Limb (tissue), 2 donors: ENCODE data around the gene C9.
"Not testable (repeated sequence)": the region's sequence is repeated elsewhere in the genome, so short reads cannot be mapped to it uniquely, and the experiment has no call there.

ENCODE experiments used
- DNase-seq, 2 donors: peaks; one replicate each; pipeline ENCODE4 v3.0.0-alpha.2; 2016; ENCODE audit errors: extremely low spot score in 2 of 2

Gene C9

DNA sequence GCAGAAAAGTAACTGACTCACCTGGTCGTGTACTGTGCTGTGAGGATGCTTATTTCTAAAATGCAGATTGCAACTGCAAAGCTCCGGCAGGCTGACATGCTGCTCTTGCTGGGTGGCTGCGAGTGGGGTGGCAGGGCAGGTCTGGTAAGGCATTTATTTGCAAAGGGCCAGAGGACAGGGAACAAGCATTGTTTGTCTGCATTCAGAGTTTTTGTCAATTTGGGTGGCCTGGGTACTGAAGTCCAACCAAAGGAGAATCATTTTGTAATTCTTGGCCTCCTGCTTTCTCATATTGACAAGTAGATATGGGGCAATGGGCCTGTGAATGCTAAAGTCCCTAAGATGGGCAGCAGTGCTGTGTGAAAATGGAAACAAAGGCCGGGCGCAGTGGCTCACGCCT lies at the start of gene C9:
Gene C9, minus strand, starts transcription at position 129 of the 400 bp plus-strand sequence. Its CDS starts 31 bp downstream, at position 98.
- DNase-seq, result no peak

DNA sequence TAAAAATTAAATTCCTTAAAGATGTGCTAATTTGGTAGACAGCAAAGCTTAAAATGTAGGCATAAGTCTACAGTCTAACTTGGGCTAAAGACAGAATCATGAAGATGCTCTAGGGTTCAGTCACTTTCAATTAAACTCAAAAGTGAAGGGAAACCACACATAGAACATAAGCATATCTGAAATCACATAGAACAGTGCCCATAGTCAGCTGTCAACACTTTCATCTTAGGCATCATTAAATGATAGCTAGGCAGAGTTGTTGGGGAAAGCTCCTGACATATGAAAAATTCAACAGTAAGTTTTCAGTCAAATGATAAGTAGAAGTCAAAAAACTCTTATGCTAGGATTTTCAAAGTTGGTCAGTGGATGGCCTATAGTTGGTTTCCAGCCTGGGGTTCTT lies 49.5 kb upstream of the C9 start:
- DNase-seq, result no peak

DNA sequence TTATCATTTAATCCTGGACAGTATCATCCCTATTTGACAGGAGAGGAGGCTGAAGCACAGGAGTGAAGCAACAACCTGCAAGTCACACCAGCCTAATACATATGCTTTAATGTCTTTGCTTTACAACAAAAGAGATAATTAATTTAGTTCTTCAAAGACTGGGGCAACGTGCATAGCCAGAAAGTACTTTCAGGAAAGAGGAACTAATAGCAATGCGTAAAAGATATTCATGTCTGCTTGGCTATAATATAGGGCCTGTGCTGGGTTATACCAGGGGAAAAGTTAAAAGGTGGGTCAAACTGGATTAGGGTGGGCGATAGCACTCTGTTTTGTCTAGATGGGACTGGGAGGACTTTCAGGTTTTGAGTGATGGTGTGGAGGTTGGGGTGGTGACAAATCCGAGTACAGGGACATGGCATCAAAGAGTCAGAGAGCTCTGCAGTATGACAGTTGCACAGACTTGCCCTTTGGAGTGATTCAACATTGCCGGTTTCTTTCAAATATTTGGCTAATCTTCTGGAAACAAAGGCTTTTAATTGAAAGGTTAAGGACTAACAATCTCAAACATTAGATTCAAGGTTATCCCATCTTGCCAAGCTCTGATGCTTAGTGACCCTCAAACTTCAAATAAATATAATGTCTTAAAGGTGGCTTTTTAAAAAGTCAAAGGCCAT lies 48.6 kb upstream of the C9 start:
- no peak for DNase-seq

DNA sequence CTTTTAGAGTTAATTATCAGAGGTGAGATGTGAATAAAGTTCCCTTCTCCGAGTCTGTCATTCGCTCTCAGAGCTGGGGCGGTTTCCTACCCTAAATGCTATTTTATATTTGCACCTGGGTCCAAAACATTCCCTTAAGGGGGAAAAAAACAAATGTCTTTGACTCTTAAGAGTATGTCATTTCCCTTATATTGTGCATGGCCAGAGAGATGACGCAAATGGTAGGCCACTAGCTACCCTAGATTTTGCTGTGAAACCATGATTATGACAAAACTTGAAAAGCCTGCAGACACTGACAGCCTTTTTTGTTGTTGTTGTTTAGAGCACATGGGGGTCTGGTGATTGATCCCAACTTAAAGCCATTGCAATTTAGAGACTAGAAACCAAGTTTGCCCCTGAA lies 47.7 kb upstream of the C9 start:
- no peak for DNase-seq

GRCh38 chr5:39411061-39411460 lies 46.8 kb upstream of the C9 start:
- no peak for DNase-seq

GRCh38 chr5:39409033-39409432 lies 44.7 kb upstream of the C9 start:
- no peak for DNase-seq

DNA sequence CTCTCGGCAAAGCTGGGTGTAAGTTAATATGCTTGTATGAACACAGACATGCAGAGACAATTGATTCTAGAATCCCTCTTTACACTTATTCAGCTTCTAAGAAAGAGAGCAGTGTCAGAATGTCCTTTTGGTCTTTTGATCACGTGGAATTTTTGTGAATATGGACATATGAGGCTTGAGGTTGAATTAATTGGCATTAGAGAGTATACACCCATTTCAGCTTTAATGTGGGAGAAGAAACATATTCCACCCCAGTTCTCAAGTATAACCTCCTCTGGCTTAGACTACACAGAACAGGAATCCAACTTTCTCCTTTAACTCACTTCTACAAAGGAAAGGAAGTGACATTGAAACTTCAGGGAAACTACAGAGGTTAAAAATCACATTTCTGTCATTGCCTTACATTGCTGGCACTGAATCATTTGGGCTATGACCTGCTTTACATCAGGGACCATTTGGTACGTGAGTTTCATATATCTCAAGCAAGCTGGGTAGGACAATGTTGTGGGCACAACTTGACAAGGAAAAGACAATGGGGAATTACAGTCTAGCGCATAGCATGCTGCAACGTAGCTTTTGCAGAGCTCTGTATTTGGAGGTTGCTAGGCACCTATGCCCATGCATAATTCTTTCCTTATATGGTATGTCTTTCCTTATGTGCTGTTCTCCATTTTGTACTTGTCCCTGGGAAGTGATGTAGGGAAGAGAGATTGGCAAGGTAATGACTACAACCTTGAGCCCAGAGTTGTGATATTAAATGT lies 41.0 kb upstream of the C9 start:
- DNase-seq, result no peak

DNA sequence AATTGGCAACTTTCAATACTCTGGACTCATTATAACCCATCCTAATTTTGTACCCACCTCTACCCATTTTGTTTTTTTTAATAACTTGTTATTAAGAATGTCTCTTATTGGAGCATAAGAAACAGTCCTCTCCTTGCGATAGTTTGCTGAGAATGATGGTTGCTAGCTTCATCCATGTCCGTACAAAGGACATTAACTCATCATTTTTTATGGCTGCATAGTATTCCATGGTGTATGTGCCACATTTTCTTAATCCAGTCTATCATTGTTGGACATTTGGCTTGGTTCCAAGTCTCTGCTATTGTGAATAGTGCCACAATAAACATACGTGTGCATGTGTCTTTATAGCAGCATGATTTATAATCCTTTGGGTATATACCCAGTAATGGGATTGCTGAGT lies 39.5 kb upstream of the C9 start:
- not testable (repeated sequence) for DNase-seq

DNA sequence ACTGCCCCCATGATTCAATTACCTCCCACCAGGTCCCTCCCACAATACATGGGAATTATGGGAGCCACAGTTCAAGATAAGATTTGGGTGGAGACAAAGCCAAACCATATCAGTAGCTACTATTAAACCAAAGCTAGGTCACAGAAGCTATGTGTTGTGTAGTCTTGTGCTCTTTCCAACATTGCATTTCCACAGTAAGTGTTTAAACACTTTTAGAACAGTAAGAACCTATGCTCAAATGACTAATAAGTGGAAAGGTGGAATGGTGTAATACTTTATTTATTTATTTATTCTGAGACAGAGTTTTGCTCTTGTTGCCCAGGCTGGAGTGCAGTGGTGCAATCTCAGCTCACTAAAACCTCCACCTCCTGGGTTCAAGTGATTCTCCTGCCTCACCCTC lies 37.8 kb upstream of the C9 start:
- not testable (repeated sequence) for DNase-seq

DNA sequence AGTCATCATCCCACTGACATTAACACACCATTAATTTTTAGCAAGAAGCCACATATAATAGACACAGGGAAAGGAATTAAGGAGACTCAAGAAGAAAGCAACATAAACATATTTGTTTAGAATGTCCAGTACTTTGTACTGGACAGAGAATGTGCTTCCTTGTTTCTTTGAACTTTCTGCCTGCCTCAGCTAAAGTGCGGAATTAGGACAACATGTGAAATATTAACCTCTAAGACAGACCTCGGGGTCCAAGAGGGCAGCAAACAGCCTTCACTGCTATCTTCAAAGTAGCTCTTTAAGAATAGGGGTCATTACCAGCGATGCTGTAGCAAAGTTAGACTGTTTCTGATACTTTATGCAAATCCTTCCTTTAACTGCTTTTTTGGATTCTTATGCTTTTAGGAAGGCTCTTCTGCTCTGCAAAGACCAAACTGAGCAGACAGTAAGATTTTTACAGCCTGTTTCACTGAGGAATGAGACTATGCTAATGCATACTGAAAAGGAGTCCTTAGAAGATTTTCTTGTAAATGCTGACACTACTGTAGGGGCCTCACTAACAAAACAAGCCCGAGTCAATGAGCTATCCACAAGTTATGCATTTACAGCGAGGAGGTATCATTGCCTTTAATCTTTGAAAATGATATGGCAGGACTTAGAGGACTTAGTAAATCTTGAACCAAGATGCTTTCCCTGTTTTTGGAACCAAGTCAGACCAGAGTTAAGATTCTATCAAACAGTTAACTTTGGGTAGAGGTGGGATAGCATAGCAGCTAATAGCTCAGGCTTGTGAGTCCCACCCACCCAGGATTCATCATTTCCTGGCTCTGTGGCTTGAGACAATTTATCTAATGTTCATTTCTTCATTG lies 36.7 kb upstream of the C9 start:
- DNase-seq, result no peak

- no peak for DNase-seq
Measured at GRCh38 chr5:39399135-39400036, 35.1 kb upstream of the C9 start.

DNA sequence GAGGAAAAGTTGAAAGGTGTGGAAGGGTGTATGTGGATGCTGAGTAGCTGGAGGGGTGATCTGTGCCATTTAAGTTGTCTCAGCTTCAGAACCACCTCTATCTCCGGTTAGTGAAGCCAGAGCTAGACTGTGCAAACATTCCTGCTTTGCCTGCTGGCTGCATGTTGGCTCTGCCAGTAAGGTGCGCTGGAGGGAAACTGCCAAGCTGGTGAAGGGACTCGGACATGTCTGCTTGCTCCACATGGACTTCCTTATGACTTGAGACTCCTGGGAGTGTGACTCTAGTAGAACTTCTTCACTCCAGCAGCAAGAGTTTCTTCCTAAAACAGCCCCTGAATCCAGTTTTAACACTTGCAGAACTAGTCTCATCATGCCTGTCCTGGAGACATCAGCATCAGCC lies 32.5 kb upstream of the C9 start:
- no peak for DNase-seq

DNA sequence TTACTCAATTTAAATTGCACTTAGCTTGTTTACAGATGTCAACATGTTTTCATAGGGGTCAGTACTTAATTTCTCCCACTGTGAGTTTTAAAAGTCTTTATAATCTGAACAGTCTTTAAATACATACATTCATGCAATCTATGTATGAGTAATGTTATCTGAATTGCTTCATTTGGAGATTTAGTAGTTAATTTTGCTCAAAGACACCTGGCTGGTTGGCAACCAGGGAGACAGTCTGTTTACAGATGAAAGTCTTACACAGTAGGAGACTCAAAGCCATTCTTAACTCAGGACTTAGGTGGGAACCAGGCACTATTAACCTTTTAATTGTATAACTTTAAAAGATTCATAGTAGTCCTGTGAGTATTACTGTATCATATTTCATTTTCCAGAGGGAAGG lies 31.2 kb upstream of the C9 start:
- no peak for DNase-seq

DNA sequence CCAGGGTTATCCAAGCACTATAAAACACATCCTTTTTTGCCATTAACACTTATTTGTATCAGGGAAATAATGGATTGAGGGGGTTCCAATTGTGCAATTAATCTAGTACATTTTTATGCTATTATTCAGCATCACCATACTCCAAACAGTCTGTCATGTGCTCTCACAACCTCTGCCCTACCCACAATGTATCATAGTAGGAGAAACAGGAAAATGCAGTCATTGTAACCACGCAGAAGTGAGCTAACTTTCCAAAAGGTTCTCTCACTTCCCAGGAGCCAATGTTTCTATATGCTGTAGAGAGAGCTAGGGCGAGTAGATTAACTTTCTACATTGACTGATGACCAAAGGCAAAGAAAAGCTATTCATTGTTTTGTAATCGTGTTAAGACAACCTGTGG lies 30.7 kb upstream of the C9 start:
- DNase-seq, result no peak

GRCh38 chr5:39390945-39391344 lies 26.6 kb upstream of the C9 start:
- DNase-seq, result no peak

DNA sequence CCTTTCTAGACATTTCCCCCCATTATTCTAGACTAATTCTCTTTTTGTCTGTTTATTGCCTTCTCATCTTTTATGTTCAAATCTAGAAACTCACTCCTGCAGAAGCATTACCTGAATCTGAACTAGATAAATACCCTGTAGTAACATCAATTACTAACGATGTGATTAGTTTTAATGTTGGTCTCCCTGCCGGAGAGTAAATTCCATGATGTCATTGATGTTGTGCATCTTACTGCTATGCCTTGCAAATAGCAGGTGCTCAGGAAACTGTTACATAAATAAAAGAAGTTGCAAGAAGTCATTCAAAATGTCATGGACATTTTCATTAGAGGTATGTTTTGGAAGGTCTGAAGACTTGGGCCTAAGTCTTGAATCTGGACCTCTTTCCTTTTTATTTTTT lies 23.0 kb upstream of the C9 start:
- DNase-seq, result no peak

- DNase-seq, result no peak
Measured at GRCh38 chr5:39384271-39384670, 20.0 kb upstream of the C9 start.

- no peak for DNase-seq
Measured at GRCh38 chr5:39381376-39381775, 17.1 kb upstream of the C9 start.

- no peak for DNase-seq
Measured at GRCh38 chr5:39379693-39380092, 15.4 kb upstream of the C9 start.

DNA sequence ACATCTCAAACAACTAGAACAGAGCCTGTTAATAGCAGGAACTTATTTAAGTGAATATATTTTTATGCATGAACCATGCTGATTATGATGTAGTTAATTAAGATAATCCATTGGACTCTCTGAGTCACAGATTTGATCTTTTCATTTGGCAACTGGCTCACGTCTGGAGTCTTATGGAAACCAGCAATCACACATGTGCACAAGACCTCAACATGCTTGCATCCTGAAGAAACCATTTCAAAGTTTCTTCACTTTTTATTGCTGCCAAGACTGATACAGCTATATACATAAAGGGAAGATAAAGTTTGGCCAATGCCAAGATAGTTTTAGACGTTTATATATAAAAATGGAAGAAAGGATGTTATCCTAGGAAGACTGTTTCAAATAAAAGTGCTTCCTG lies 13.3 kb upstream of the C9 start:
- DNase-seq, result no peak

GRCh38 chr5:39376293-39376714 lies 12.0 kb upstream of the C9 start:
- peak; percentile 42 to 49 for DNase-seq
